ENCODE data around the gene MYBPH. TPM values are rescaled to one million over a fixed set of nuclear protein-coding genes. Genes with fewer than 3 reads are reported as not detected.

MYBPH gene
- total RNA-seq, 1 donor from 2014 or later: not detected

GRCh38 chr1:203146537-203146936 is 29.1 kb downstream of the MYBPH start:
- H3K4me1 Mint-ChIP-seq (ENCODE audit: low read depth, unreplicated experiment): peaks cover 26% of the 10 kb centered on the region
- H3K27me3 ChIP-seq (ENCODE audit: insufficient read depth, low read length): no peaks in the 10 kb centered on the region
- H3K4me3 Mint-ChIP-seq (ENCODE audit: unreplicated experiment): no peak overlapping the region
- no peak overlapping the region for H3K4me3 ChIP-seq (ENCODE audit: insufficient read depth, low read depth, low read length)
- no peak overlapping the region for H2AFZ ChIP-seq (ENCODE audit: low read depth, low read length)
- H3K4me1 ChIP-seq (ENCODE audit: insufficient read depth, low read length): peaks cover 14% of the 10 kb centered on the region
- DNase-seq (ENCODE audit: low read depth) (no peak), FAIRE-seq (no peak)
- no peak overlapping the region for H3K27ac ChIP-seq (ENCODE audit: low read depth, low read length)
- no peaks in the 10 kb centered on the region for H3K79me2 ChIP-seq (ENCODE audit: insufficient read depth, low read length)
- no peaks in the 10 kb centered on the region for H4K20me1 ChIP-seq (ENCODE audit: insufficient read depth, low read length)
- peaks cover 7% of the 10 kb centered on the region for H3K36me3 Mint-ChIP-seq (ENCODE audit: low read depth, unreplicated experiment)
- no peak overlapping the region for H3K27ac Mint-ChIP-seq (ENCODE audit: unreplicated experiment)
- peaks cover 9% of the 10 kb centered on the region for H3K27me3 Mint-ChIP-seq (ENCODE audit: low read depth, unreplicated experiment)
- H3K9ac ChIP-seq (ENCODE audit: low read length): no peak overlapping the region
- no peaks in the 10 kb centered on the region for H3K9me3 ChIP-seq (ENCODE audit: insufficient read depth, low read depth, low read length)
- TF ChIP-seq EZH2 (IDR thresholded peaks at IDR 0.05; ENCODE audit: insufficient read depth, low read length) (no peak), CTCF (IDR thresholded peaks at IDR 0.05; ENCODE audit: insufficient read depth, low read depth, low read length) (no peak)
- H3K36me3 ChIP-seq (ENCODE audit: insufficient read depth, low read length): no peaks in the 10 kb centered on the region
- H3K4me2 ChIP-seq (ENCODE audit: low read length): no peak overlapping the region
- H3K9me3 Mint-ChIP-seq (ENCODE audit: unreplicated experiment): no peaks in the 10 kb centered on the region

DNA sequence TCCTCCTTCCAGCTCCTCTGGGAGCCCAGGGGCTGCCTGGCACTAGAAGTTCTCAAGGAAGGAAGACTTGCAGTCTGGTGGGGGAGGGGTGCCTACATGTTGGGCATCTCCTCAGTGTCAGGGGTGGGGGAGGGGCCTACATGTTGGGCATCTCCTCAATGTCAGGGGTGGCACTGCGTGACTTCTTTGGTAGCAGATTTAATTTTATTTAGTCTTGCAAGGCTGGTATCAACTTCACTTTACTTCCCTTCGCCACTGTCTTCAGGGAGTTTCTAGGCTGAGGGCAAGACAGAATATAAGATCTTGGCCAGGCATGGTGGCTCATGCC is 29.6 kb downstream of the MYBPH start:
- Histone ChIP-seq H3K4me3 (ENCODE audit: insufficient read depth, low read depth, low read length) (no peak overlapping the region), H3K9me3 (ENCODE audit: insufficient read depth, low read depth, low read length) (no peaks in the 10 kb centered on the region), H3K79me2 (ENCODE audit: insufficient read depth, low read length) (no peaks in the 10 kb centered on the region), H3K36me3 (ENCODE audit: insufficient read depth, low read length) (no peaks in the 10 kb centered on the region), H3K4me1 (ENCODE audit: insufficient read depth, low read length) (peaks cover 14% of the 10 kb centered on the region), H3K9ac (ENCODE audit: low read length) (no peak overlapping the region), H3K27me3 (ENCODE audit: insufficient read depth, low read length) (no peaks in the 10 kb centered on the region), H2AFZ (ENCODE audit: low read depth, low read length) (no peak overlapping the region), H3K27ac (ENCODE audit: low read depth, low read length) (no peak overlapping the region), H3K4me2 (ENCODE audit: low read length) (no peak overlapping the region), H4K20me1 (ENCODE audit: insufficient read depth, low read length) (no peaks in the 10 kb centered on the region)
- DNase-seq (ENCODE audit: low read depth) (no peak), FAIRE-seq (no peak)
- TF ChIP-seq CTCF (IDR thresholded peaks at IDR 0.05; ENCODE audit: insufficient read depth, low read depth, low read length) (no peak), EZH2 (IDR thresholded peaks at IDR 0.05; ENCODE audit: insufficient read depth, low read length) (no peak)
- Mint-ChIP-seq H3K4me3 (ENCODE audit: unreplicated experiment) (no peak overlapping the region), H3K4me1 (ENCODE audit: low read depth, unreplicated experiment) (peaks cover 26% of the 10 kb centered on the region), H3K36me3 (ENCODE audit: low read depth, unreplicated experiment) (peaks cover 7% of the 10 kb centered on the region), H3K27ac (ENCODE audit: unreplicated experiment) (no peak overlapping the region), H3K9me3 (ENCODE audit: unreplicated experiment) (no peaks in the 10 kb centered on the region), H3K27me3 (ENCODE audit: low read depth, unreplicated experiment) (peaks cover 9% of the 10 kb centered on the region)

GRCh38 chr1:203145321-203146041 is 30.1 kb downstream of the MYBPH start:
- peaks cover 9% of the 10 kb centered on the region for H3K36me3 Mint-ChIP-seq (ENCODE audit: low read depth, unreplicated experiment)
- no peak for DNase-seq (ENCODE audit: low read depth)
- no peak overlapping the region for H3K27ac ChIP-seq (ENCODE audit: low read depth, low read length)
- H3K27me3 Mint-ChIP-seq (ENCODE audit: low read depth, unreplicated experiment): peaks cover 9% of the 10 kb centered on the region
- H3K36me3 ChIP-seq (ENCODE audit: insufficient read depth, low read length): no peaks in the 10 kb centered on the region
- no peak overlapping the region for H2AFZ ChIP-seq (ENCODE audit: low read depth, low read length)
- TF ChIP-seq CTCF (IDR thresholded peaks at IDR 0.05; ENCODE audit: insufficient read depth, low read depth, low read length): no peak
- no peak for TF ChIP-seq EZH2 (IDR thresholded peaks at IDR 0.05; ENCODE audit: insufficient read depth, low read length)
- H3K9ac ChIP-seq (ENCODE audit: low read length): no peak overlapping the region
- H3K79me2 ChIP-seq (ENCODE audit: insufficient read depth, low read length): no peaks in the 10 kb centered on the region
- no peaks in the 10 kb centered on the region for H4K20me1 ChIP-seq (ENCODE audit: insufficient read depth, low read length)
- H3K4me3 ChIP-seq (ENCODE audit: insufficient read depth, low read depth, low read length): no peak overlapping the region
- H3K4me2 ChIP-seq (ENCODE audit: low read length): no peak overlapping the region
- FAIRE-seq: no peak
- peaks cover 27% of the 10 kb centered on the region for H3K4me1 Mint-ChIP-seq (ENCODE audit: low read depth, unreplicated experiment)
- H3K9me3 Mint-ChIP-seq (ENCODE audit: unreplicated experiment): no peaks in the 10 kb centered on the region
- no peak overlapping the region for H3K27ac Mint-ChIP-seq (ENCODE audit: unreplicated experiment)
- H3K4me1 ChIP-seq (ENCODE audit: insufficient read depth, low read length): peaks cover 11% of the 10 kb centered on the region
- no peak overlapping the region for H3K4me3 Mint-ChIP-seq (ENCODE audit: unreplicated experiment)
- H3K27me3 ChIP-seq (ENCODE audit: insufficient read depth, low read length): no peaks in the 10 kb centered on the region
- H3K9me3 ChIP-seq (ENCODE audit: insufficient read depth, low read depth, low read length): no peaks in the 10 kb centered on the region

All from astrocyte (in vitro differentiated cells and primary cell).